Esophagus squamous epithelium (tissue), 4 donors: ENCODE data around the gene REPIN1.

Source experiments
- POLR2A ChIP-seq, 4 donors: fragments of 450-650 bp; IDR thresholded peaks; one replicate each; pipeline ENCODE4 v1.6.1; 2017; ENCODE audit warnings: antibody characterized with exemption in 4 of 4, mild to moderate bottlenecking in 4 of 4, moderate library complexity in 3 of 4
- TF ChIP-seq, protein P1 (sequence below), 6 experiments: fragments of 450-650 bp in 4 of 6; fragments of 200-600 bp in 2 of 6; sonication (generic) in 2 of 6; IDR thresholded peaks; one replicate each; pipeline ENCODE4 v1.5.1; 2016 to 2019; ENCODE audit warnings: antibody characterized with exemption in 6 of 6, mild to moderate bottlenecking in 4 of 6, moderate library complexity in 4 of 6

DNA sequence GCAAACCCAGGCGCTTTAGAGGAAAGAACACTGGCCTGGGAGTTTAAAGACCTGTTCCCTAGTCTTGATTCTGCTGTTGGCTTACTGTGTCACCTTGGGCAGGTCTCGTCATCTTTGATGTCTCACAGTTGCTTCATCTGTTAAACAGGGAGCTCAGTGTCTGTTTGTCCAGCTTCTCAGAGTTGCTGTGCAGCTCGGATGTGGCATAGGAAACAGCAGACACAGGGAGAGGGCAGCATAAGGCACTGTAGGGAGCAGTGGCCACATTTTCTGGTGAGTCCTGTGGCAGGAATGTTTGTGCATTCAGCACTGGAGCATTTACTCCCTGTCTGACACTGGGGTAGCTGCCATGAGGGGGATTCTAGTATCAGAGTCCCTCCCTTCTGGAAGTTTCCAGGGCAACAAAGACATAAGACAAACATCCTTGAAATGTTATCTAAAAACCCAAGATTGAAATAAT lies 2.0 kb downstream of the REPIN1 start:
- no peak for TF ChIP-seq POLR2A (IDR thresholded peaks at IDR 0.05)
- TF ChIP-seq, protein P1, sequence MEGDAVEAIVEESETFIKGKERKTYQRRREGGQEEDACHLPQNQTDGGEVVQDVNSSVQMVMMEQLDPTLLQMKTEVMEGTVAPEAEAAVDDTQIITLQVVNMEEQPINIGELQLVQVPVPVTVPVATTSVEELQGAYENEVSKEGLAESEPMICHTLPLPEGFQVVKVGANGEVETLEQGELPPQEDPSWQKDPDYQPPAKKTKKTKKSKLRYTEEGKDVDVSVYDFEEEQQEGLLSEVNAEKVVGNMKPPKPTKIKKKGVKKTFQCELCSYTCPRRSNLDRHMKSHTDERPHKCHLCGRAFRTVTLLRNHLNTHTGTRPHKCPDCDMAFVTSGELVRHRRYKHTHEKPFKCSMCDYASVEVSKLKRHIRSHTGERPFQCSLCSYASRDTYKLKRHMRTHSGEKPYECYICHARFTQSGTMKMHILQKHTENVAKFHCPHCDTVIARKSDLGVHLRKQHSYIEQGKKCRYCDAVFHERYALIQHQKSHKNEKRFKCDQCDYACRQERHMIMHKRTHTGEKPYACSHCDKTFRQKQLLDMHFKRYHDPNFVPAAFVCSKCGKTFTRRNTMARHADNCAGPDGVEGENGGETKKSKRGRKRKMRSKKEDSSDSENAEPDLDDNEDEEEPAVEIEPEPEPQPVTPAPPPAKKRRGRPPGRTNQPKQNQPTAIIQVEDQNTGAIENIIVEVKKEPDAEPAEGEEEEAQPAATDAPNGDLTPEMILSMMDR (IDR thresholded peaks at IDR 0.05) = no peak
